Mucosa of descending colon (tissue), 3 donors: ENCODE measurements around the gene PARPBP. TPM values are rescaled to one million over a fixed set of nuclear protein-coding genes. Genes with fewer than 3 reads are reported as not detected.
"Not testable (repeated sequence)": the region's sequence is repeated elsewhere in the genome, so short reads cannot be mapped to it uniquely, and the experiment has no call there.

Experiments used
- ATAC-seq: fragments of 200-7000 bp; cut with Tn5 transposase; one replicate; pipeline ENCODE4 v1.9.1; 2020; ENCODE audit warnings: mild to moderate bottlenecking, moderate library complexity
- DNase-seq, 3 donors: peaks; one replicate each; pipeline ENCODE4 v3.0.0-alpha.2; 2020
- H3K36me3 ChIP-seq: fragments of 200-600 bp; one replicate; pipeline ENCODE4 v1.8.0; 2021; ENCODE audit warnings: low read depth, mild to moderate bottlenecking
- H3K4me1 ChIP-seq: fragments of 200-600 bp; one replicate; pipeline ENCODE4 v1.8.0; 2021; ENCODE audit warnings: low read depth, mild to moderate bottlenecking
- H3K4me3 ChIP-seq: fragments of 200-600 bp; one replicate; pipeline ENCODE4 v1.8.0; 2021; ENCODE audit warnings: mild to moderate bottlenecking
- H3K9me3 ChIP-seq: fragments of 200-600 bp; one replicate; pipeline ENCODE4 v1.8.0; 2021; ENCODE audit warnings: mild to moderate bottlenecking
- intact Hi-C, 2 donors: fragments of 100-400 bp; cut with DNase I in 1 of 2; cut with micrococcal nuclease in 1 of 2; formaldehyde crosslinking; loops; one replicate each; pipeline versions ENCODE4 v1.11.0 to v1.11.1; 2022; cut with DNase I, micrococcal nuclease
- total RNA-seq, 3 donors: library from RNA; stranded (reverse); fragmentation: NEBNext Ultra II Directional in 2 of 3; extraction: Animal tissue kit (Norgen Biotek cat#: 25700) in 2 of 3; gene quantifications; one replicate each; pipeline versions ENCODE4 v1.2.1 to v1.2.4, GENCODE V29; 2021 to 2023
- TF ChIP-seq, protein P1 (sequence below): fragments of 200-600 bp; IDR thresholded peaks from one replicate; pipeline ENCODE4 v1.8.0; 2022; ENCODE audit warnings: antibody characterized with exemption, mild to moderate bottlenecking
- donor health status: DM: no; HTN: no; CAD: no; lungs with moderate emphysema.
- donor health status: DM: no; HTN: no; CAD: no.
- donor health status: DM: no; HTN: yes; CAD: no.

PARPBP gene
- total RNA-seq, 3 donors from 2014 or later: 2.7 to 9.0 (median 4.9) TPM

DNA sequence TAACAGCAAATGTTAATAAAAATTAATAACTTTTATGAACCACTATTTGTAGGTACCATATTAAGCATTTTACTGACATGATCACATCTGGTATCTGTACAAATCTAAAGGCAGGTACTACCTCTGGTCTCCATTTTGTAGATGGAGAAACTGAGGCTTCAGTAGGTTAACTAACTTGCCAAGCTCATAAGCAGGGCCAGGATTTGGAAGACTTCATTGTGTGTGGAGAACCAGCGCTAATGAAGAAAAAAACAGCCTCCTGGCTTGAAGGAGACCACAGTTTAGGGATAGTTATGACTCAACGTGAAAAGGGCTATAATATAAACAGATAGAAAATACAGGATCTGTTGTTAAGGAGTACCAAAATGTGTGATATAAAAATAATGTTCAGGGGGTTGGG is 1.1 kb upstream of the PARPBP start:
- no peak overlapping the region for H3K4me3 ChIP-seq
- intact Hi-C loops: no loop called here
- TF ChIP-seq, protein P1, sequence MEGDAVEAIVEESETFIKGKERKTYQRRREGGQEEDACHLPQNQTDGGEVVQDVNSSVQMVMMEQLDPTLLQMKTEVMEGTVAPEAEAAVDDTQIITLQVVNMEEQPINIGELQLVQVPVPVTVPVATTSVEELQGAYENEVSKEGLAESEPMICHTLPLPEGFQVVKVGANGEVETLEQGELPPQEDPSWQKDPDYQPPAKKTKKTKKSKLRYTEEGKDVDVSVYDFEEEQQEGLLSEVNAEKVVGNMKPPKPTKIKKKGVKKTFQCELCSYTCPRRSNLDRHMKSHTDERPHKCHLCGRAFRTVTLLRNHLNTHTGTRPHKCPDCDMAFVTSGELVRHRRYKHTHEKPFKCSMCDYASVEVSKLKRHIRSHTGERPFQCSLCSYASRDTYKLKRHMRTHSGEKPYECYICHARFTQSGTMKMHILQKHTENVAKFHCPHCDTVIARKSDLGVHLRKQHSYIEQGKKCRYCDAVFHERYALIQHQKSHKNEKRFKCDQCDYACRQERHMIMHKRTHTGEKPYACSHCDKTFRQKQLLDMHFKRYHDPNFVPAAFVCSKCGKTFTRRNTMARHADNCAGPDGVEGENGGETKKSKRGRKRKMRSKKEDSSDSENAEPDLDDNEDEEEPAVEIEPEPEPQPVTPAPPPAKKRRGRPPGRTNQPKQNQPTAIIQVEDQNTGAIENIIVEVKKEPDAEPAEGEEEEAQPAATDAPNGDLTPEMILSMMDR: no peak
- peaks cover 7% of the 10 kb centered on the region for H3K4me1 ChIP-seq
- H3K9me3 ChIP-seq: no peaks in the 10 kb centered on the region
- ATAC-seq (no peak), DNase-seq (no peak)
- H3K36me3 ChIP-seq: no peaks in the 10 kb centered on the region

DNA sequence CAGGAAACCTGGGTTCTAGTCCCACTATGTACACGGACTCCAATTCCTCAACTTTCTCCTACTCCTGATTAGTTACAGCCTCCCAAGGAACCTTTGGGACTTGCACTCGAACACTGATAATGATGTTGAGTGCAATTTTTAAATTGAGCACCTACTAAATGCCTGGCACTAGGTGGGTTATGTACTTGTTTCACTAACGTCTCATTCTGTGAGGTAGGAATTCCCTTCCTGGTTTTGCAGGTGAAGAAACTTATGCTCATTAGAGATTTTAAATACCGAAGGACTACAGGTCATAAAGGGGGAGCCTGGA is 536 bp downstream of the PARPBP start:
- Histone ChIP-seq H3K36me3 (no peaks in the 10 kb centered on the region), H3K9me3 (no peaks in the 10 kb centered on the region), H3K4me1 (peaks cover 7% of the 10 kb centered on the region), H3K4me3 (no peak overlapping the region)
- DNase-seq (no peak), ATAC-seq (no peak)
- TF ChIP-seq, protein P1: no peak
- intact Hi-C loops: no loop called here

DNA sequence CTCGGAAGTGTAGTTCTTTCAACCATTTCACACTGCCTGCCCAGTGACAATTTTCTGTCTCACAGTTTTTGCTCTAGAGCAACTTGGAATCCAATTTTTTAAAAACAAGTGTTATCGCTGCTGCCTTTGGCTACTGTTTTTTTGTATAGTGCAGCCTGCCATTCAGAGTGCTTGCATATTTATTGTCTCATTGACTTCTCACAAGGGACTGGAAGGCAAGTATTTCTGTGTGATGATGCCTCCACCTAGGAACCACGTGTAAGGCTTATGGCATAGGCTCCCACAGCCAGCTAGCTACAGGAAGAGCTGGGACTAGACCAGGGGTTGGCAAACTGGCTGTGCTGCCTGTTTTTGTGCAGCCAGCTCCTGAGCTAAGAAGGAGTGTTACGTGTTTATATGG is 903 bp downstream of the PARPBP start:
- ATAC-seq: peak; percentile 38
- H3K4me3 ChIP-seq: no peak overlapping the region
- H3K4me1 ChIP-seq: peaks cover 7% of the 10 kb centered on the region
- intact Hi-C loops: no loop called here
- H3K9me3 ChIP-seq: no peaks in the 10 kb centered on the region
- no peaks in the 10 kb centered on the region for H3K36me3 ChIP-seq
- peak in 1 of 3 donors; percentile 13 for DNase-seq
- TF ChIP-seq, protein P1: no peak

DNA sequence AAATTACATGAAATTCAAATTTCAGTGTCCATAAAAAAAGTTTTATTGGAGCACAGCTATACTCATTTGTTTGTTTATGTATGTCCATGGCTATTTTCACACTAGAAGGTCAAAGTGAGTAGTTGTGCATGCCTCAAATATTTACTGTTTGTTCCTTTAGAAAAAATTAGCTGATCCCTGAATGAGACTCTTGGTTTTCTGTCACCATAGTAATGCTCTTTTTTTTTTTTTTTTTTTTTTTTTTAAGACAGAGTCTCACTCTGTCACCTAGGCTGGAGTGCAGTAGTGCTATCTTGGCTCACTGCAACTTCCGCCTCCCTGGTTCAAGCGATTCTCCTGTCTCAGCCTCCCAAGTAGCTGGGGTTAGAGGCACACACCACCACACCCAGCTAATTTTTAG is 1.3 kb downstream of the PARPBP start:
- ATAC-seq, H3K36me3 ChIP-seq, DNase-seq, intact Hi-C loops, H3K4me3 ChIP-seq, H3K9me3 ChIP-seq, H3K4me1 ChIP-seq: not testable (repeated sequence)

DNA sequence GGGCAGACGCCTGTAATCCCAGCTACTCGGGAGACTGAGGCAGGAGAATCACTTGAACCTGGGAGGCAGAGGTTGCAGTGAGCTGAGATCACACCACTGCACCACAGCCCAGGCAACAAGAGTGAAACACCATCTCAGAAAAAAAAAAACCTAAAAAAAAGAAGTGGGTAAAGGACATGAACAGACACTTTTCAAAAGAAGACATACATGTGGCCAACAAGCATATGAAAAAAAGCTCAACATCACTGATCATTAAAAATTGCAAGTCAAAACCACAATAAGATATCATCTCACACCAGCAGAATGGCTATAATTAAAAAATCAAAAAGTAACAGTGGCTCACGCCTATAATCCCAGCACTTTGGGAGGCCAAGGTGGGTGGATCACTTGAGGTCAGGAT is 10.7 kb downstream of the PARPBP start:
- DNase-seq, H3K4me3 ChIP-seq, H3K36me3 ChIP-seq, H3K4me1 ChIP-seq, H3K9me3 ChIP-seq, intact Hi-C loops, ATAC-seq: not testable (repeated sequence)

DNA sequence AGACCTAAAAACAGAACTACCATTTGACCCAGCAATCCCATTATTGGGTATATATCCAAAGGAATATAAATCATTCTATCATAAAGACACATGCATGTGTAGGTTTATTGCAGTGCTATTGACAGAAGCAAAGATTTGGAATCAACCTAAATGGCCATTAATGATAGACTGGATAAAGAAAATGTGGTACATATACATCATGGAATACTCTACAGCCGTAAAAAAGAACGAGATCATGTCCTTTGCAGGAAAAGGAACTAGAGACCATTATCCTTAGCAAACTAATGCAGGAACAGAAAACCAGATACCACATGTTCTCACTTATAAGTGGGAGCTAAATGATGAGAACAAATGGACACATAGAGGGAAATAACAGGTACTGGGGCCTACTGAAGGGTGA is 11.5 kb downstream of the PARPBP start:
- ATAC-seq, H3K9me3 ChIP-seq: not testable (repeated sequence)

DNA sequence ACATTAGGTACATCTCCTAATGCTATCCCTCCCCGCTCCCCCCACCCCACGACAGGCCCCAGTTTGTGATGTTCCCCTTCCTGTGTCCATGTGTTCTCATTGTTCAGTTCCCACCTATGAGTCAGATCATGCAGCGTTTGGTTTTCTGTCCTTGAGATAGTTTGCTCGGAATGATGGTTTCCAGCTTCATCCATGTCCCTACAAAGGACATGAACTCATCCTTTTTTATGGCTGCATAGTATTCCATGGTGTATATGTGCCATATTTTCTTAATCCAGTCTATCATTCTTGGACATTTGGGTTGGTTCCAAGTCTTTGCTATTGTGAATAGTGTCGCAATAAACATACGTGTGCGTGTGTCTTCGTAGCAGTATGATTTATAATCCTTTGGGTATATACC is 17.6 kb downstream of the PARPBP start:
- H3K36me3 ChIP-seq, H3K4me1 ChIP-seq, DNase-seq, ATAC-seq, H3K9me3 ChIP-seq, intact Hi-C loops, H3K4me3 ChIP-seq: not testable (repeated sequence)

More for the DNA sequence above, 11.5 kb downstream of the PARPBP start:
- DNase-seq, H3K4me1 ChIP-seq, intact Hi-C loops, H3K36me3 ChIP-seq, H3K4me3 ChIP-seq: not testable (repeated sequence)

DNA sequence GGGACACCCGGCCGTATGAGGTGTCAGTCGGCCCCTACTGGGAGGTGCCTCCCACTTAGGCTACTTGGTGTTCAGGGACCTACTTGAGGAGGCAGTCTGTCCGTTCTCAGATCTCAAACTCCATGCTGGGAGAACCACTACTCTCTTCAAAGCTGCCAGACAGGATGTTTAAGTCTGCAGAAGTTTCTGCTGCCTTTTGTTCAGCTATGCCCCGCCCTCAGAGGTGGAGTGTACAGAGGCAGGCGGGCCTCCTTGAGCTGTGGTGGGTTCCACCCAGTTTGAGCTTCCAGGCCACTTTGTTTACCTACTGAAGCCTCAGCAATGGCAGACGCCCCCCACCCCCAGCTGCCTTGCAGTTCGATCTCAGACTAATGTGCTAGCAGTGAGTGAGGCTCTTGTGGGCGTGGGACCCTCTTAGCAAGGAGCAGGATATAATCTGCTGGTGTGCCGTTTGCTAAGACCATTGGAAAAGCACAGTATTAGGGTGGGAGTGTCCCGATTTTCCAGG is 22.9 kb downstream of the PARPBP start:
- intact Hi-C loops, ATAC-seq: not testable (repeated sequence)

More for the DNA sequence above, 22.9 kb downstream of the PARPBP start:
- not testable (repeated sequence) for DNase-seq, H3K9me3 ChIP-seq, H3K36me3 ChIP-seq, H3K4me1 ChIP-seq, H3K4me3 ChIP-seq
